IPS DF 19.7 (cell line): Measurements from ENCODE around the gene GPC6.

ENCODE experiments used
- DNase-seq: peaks from one replicate; pipeline ENCODE4 v3.0.0-alpha.2; 2013; ENCODE audit warnings: low read depth, low spot score

The GPC6 gene

DNA sequence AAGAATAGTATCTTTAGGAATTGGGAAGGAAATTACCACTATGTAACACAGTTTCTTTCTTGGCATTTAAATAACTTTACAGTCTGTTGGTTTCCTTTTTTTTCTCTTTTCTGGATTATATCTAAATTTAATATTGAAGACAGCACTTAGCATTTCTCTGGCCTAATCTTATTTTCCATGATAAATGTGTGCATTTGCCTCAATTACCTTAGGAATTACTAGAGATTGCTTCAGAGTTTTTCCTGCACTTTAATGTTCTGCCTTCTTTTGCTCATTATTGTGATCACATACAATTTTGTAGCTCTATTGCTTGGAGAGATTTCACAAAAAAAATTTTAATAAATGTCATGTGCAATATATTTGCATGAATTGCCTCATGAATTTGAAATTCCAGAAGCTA, 1227.7 kb downstream of the GPC6 start:
- DNase-seq = no peak

DNA sequence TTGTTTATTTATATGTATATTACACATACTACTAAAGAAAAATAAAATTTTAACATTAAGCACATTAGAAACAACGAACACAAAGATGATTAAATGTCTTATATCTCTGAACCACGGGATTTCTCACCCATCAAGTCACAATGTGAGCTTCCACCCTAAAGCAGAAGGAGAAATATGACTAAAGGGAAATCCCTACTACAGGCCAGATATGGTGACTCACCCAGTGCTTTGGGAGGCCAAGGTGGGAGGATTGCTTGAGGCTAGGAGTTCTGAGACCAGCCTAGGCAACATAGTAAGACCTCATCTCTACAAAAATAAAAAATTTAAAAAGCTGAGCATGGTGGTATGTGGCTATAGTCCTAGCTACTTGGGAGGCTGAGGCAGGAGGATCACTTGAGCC, 1228.3 kb downstream of the GPC6 start:
- no peak for DNase-seq

DNA sequence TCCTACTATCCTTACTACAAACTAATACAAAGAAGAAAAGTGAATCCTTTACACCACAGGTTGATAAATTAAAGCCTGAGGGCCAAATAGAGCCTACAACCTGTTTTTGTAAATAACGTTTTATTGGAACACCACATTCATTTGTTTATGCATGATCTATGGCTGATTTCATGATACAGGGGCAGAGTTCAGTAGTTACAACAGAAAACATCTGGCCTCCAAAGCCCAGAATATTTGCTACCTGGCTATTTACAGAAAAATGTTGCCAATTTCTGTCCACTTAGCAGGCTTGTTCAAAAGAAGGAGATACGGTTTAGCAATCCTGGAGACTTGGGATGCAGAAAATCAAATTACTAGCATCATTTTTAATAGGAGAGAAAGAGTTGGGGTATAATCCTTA, 1228.8 kb downstream of the GPC6 start:
- DNase-seq = no peak
